Fibroblast of skin of left quadriceps (primary cell): ENCODE measurements around the gene HMCES.
"Not testable (repeated sequence)": the region's sequence is repeated elsewhere in the genome, so short reads cannot be mapped to it uniquely, and the experiment has no call there.

ENCODE experiments used
- DNase-seq, 2 experiments: peaks; one replicate each; pipeline ENCODE4 v3.0.0-alpha.2; 2013; ENCODE audit warnings: low read depth in 2 of 2

The HMCES gene

DNA sequence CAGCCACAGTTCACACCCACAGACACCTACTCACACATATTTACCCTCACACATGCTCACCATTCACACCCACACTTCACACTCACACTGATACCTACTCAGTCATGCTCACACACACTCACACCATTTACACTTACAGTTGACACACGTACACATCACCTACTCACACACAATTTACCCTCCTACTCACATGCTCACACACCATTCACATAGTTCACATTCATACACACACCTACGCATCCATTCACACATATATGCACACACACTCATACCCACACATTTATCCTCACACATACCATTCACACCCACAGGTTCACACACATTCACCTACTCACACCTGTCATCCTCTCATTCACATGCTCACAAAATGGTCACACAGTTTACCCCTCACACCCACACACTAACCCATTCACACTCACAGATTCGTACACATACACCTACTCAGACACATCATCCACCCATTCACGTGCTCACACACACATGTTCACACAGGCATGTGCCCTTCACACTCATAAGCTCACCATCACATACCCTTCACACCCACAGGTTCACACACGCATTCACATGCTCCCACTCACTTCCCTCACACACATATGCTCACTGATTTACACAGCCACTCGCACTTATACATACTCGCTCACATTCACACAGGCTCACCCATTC, 42.3 kb downstream of the HMCES start:
- no peak for DNase-seq

GRCh38 chr3:129321887-129322286, 43.2 kb downstream of the HMCES start:
- DNase-seq, result no peak

DNA sequence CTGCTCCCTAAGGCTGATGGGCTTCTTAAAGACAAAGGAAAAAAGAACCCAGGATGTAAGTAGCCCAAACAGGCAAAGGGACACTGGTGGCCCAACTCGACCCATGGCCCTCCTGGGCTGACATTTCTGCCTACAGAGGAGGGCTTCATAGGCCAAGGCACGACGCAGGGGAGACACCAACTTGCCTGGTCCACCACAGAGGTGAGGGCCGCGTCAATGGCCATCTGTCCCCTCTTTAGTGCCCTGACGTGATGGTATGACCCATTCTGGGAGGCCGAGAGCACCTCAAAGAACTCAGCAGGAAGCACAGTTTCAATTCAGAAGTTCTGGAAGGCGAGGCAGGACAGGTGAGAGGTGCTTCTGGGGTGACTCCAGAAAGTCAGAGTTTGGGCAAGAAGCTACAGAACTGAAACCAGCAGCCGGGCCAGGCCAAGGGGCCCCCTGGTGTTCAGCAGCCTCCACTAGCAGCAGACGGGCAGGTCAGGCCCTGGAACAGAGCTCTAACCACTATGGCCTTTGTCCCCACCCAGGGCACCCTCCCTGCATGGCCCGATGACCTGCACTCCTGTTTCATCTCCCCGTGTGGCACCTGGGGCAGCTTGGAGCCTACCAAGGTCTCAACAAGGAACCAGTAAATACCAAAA, 45.1 kb downstream of the HMCES start:
- no peak for DNase-seq

DNA sequence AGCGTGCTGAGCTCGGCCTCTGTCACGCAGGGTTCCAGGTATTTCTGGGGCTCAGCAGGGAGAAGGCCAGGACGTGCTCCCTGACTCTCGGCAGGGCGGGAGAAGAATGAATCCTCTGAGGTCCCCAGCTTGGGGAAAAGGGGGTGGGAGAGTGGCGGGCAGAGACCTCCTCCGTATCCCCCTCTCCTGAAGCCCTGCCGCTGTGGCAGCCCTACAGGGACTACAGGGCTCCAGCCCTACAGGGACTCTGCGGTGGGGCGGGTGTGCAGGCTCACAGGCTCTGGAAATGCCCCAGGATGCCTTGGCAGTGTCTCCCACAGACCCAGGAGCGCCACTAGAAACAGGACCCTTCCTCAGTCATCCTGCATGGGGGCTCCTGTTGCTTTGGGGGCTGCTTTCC, 46.2 kb downstream of the HMCES start:
- no peak for DNase-seq

DNA sequence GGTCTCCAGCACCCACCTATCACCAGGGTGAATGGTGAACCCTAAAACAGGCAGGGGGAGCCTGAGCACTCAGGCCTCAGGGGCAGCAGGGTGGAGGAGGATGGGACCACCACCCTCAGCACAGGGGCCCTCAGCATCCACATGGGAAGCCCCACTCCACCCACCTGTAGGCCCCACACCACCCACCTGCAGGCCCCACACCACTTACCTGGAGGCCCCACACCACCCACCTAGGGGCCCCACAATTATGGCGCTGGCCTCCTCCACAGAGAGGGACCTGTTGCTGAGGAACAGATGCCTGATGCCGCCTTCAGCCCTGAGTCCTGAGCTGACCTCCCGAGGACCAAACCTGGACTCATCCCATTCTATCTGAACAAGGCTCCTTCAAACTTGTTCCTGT, 46.7 kb downstream of the HMCES start:
- no peak for DNase-seq

DNA sequence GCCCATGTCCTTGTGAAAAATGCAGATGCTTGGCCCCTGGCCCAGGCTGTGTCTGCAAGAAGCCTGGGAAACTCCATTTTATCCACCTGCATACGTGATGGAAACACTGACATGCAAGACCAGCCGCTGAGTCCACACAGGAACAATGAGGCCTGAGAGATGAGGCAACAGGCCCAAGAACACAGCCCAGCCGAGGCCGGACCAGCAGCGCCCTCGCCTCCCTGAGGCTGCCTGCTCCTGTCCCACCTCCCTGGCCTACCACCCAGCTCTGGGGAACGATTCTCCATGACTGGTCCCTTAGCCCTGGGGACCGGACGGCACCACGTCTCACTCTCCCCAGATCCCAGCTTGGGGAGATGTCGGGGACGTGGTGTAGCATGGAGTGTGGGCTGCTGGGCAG, 47.5 kb downstream of the HMCES start:
- DNase-seq, result no peak

DNA sequence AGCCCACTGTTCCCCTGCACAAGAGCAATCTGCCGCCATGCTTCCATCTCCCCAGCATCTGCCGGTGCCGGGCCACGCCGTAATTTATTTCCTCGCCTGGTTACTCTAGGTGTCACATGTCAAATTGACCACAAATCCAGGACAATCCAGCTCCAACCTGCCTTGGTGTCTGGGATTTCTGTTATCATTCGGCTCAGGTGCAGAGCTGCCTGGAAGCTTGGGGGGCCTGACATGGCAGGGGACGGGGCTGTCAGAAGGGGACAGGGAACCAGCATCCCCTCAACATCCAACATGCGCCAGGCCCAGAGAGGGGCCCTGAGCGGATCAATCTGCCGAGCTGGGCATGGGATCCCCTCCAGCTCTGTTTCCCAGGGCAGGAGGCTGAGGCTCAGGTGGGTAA, 47.9 kb downstream of the HMCES start:
- DNase-seq, result no peak

DNA sequence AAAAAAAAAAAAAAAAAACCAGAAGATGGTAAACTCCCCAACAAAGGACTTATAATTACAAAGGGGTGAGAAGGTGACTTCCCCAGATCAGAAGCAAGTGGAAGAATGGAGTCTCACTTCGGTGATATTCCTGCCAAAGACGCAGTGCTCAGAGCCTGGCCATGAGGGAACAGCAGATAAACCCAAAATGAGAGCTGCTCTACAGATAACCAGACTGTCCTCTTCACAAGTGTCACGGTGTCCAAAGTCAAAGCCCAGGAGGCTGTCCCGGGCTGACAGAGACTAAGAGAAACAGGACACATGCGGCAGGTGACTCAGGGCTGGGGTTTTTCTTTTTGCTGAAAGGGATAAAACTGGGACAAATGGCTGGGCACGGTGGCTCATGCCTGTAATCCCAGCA, 48.8 kb downstream of the HMCES start:
- DNase-seq, result no peak

GRCh38 chr3:129329858-129330257, 51.2 kb downstream of the HMCES start:
- no peak for DNase-seq

DNA sequence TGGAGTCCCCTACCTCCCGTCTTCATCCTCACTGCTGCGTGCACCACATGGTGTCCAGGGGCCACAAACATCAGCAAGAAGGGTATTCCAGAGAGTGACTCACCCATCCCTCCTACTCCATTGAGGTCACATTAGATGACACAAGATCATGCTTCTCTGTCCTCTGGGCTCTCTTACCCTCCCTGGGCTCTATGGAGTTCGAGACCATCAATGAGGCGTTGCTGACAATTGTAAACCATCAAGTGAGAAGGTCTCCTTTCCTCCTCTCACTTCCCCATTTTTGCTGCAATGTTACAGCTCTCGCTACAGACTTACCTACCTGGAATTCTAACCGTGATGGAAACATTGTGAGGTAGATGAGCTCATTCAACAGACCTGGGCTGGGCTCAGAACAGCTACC, 51.7 kb downstream of the HMCES start:
- no peak for DNase-seq

DNA sequence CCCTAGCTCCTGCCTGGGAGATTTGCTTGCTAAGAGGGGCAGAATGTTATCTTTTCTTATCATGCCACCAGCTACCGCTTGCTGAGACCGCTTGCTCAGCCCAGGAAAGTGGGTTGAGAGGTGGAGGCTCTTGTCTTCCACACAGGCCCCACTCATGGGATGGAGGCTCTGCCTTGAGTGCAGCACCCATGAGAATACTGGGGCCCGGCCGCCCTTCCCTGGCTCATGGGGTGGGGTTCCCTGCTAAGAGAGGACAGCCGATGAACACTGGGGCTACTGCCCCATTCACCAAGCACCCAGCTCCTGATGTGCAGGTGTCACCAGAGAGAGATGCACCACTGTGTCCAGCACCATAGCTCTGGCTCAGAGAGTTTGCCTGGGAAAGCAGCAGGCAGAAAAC, 55.2 kb downstream of the HMCES start:
- DNase-seq, result no peak

DNA sequence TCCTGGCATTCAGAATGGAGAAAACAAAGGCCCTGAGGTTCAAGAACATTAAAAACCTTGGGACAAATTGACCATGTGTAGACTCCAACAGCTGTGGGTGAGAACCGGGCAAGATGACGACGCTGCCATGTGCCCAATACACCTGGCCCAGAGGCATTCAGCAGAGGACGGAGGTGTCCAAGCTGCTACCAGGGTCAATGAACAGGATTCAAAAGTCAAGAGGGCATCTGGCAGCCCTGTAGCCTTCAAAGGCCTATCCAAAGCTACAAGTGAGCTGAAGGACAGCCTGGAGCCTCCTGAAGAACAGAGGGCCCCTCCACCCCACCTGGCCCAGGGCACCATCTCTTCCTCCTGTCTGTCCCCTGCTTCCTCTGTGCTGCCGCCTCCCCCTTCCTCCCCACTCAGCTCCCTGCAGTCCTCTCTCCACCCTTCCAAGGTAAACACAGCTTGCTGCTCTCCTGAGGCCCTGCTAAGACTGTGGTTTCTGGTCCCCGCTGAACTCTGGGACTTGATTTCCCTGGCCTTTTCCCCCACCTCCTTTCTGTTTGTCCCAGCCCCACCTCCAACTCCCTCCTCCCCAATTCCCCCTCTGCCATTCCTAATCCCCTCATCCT, 57.5 kb downstream of the HMCES start:
- no peak for DNase-seq

- not testable (repeated sequence) for DNase-seq
Observed at GRCh38 chr3:129337719-129338118, 59.0 kb downstream of the HMCES start.

DNA sequence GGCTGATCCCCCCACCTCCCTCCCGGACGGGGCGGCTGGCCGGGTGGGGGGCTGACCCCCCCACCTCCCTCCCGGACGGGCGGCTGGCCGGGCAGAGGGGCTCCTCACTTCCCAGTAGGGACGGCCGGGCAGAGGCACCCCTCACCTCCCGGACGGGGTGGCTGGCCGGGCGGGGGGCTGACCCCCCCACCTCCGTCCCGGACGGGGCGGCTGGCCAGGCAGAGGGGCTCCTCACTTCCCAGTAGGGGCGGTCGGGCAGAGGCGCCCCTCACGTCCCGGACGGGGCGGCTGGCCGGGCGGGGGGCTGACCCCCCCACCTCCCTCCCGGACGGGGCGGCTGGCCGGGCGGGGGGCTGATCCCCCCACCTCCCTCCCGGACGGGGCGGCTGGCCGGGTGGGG, 60.5 kb downstream of the HMCES start:
- DNase-seq, result not testable (repeated sequence)

DNA sequence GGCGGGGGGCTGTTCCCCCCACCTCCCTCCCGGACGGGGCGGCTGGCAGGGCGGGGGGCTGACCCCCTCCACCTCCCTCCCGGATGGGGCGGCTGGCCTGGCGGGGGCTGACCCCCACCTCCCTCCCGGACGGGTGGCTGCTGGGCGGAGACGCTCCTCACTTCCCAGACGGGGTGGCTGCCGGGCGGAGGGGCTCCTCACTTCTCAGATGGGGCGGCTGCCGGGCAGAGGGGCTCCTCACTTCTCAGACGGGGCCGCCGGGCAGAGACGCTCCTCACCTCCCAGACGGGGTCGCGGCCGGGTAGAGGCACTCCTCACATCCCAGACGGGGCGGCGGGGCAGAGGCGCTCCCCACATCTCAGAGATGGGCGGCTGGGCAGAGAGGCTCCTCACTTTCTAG, 61.2 kb downstream of the HMCES start:
- DNase-seq, result not testable (repeated sequence)

GRCh38 chr3:129341331-129342141, 62.9 kb downstream of the HMCES start:
- no peak for DNase-seq

- DNase-seq, result no peak
Observed at GRCh38 chr3:129343643-129344360, 65.1 kb downstream of the HMCES start.

DNA sequence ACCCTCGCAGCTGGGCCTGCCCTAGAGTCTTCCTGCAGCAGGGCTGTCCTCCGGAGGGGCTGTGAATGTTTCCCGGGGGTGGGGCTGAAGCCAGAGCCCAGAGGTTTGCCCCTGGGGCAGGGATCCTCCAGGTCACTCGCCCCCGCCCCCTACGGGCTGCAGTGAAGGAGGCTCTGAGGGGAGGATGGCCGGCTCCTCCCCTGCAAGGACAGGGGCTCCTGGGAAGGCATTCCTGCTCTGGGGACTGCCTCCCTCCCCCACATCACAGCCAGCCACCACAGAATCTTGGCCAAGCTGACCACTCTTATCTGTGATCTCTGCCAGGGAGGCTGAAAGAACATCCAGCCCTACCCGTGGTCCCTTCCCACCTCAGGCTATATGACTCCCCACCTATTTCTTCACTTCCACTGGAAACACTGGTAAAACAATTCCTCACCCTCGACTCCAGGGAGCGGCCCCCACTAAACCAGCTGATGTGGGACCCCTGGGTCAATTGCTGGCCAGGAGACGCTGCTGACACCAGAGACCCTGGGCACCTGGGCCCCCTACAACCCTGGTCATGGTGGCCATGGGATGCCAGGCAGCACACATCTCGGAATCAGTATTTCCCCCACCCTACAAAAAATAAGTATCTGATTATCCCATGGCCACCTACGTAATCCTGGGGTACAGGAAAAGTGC, 66.0 kb downstream of the HMCES start:
- DNase-seq, result no peak

GRCh38 chr3:129345281-129345680, 66.6 kb downstream of the HMCES start:
- DNase-seq, result no peak

GRCh38 chr3:129345971-129346370, 67.3 kb downstream of the HMCES start:
- no peak for DNase-seq
